GM19099 (cell line): Measurements from ENCODE around the gene HPN.

Experiments
- POLR2A ChIP-seq: IDR thresholded peaks from 3 replicates; pipeline ENCODE4 v1.6.1; 2011; ENCODE audit warnings: low read depth; ENCODE audit not compliant: insufficient read length; ENCODE audit errors: extremely low read depth

Gene HPN

GRCh38 chr19:35077411-35078223 lies 36.1 kb downstream of the HPN start:
- no peak for TF ChIP-seq POLR2A

DNA sequence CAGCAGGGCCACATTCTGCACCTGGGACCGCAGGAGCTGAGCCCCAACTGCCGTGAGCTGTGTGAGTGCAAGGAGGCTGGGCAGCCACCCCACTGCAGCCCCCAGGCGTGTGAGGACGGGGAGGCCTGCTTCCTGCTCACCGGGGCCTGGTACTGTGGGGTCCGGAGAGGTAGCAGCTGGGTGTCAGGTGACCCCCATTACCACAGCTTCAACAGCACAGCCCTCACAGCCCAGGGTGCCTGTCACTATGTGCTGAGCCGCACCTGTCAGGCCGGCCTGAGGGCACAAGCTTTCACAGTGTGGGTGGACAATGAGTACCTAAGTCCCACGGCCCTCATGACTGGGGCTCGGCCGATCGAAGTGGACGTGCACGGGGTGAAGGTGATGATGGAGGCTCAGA lies 38.3 kb downstream of the HPN start:
- TF ChIP-seq POLR2A, result no peak

- no peak for TF ChIP-seq POLR2A
Measured at GRCh38 chr19:35080613-35081170, 39.2 kb downstream of the HPN start.

DNA sequence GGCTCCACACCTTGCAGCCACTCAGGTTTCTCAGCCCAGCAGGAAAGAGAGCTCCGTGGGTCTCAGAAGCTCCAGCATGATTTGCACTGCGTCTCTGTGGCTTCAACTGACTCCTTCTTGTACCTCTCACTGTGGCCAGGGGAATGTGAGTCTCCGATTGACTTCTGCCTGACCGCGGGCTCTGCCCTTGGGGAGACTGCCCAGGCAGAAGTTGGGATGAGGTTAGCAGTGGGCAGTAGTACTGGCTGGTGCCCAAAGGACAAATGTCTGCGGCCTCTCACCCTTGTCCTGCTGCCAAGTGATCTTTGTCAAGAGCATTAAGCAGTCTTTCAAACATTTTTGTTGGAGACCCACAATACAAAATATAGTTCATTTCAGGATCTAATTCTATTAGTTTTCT lies 39.7 kb downstream of the HPN start:
- no peak for TF ChIP-seq POLR2A

- TF ChIP-seq POLR2A, result no peak
Measured at GRCh38 chr19:35083691-35084508, 42.4 kb downstream of the HPN start.

DNA sequence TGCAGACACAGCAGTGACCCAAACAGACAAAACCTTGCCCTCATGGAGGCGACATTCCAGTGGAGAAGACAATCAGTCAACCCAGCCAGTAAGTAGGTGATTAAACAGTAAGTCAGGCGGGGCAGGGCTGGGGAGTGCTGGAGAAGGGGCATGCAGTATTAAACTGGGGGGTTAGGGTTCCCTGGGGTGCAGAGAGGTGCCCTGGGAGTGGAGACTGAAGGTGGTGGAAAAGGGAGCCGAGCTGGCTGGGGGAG lies 42.9 kb downstream of the HPN start:
- no peak for TF ChIP-seq POLR2A

DNA sequence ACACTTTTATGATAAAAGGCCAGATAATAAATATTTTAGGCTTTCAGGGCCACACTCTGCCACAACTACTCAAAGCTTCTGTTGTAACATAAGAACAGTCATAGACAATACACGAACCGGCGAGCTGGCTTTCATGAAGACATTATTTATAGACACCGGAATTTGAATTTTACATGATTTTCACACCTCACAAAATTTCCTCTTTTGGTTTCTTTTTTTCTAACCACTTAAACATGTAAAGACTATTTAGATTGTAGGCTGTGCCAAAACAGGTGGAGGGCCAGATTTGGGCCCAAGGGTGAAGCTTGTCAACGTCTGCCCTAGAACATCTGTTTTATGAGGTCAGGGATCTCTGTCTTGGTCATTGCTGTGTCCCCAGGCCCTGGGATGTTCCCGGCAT lies 44.4 kb downstream of the HPN start:
- no peak for TF ChIP-seq POLR2A

- no peak for TF ChIP-seq POLR2A
Measured at GRCh38 chr19:35086455-35086854, 44.9 kb downstream of the HPN start.

DNA sequence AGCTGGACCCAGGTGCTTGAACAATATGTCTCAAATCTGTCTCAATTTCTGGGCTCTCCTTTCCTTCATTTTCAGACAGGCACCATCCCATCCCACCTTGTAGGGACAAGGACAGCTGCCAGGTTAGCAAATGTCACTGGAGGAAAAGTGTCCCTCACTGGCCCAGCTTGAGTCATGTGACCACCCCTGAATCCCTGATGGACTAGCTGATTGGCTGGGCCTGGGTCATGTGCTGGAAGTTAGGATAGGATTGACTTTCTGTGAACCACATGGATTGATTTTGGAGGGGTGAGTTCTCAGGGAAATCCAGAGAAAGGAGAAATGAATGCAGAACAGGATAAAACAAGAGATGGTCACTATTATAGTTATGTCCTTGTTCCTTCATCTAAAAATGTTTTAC lies 45.9 kb downstream of the HPN start:
- TF ChIP-seq POLR2A, result no peak

- no peak for TF ChIP-seq POLR2A
Measured at GRCh38 chr19:35088131-35088913, 46.8 kb downstream of the HPN start.

GRCh38 chr19:35089554-35089953 lies 48.0 kb downstream of the HPN start:
- no peak for TF ChIP-seq POLR2A

DNA sequence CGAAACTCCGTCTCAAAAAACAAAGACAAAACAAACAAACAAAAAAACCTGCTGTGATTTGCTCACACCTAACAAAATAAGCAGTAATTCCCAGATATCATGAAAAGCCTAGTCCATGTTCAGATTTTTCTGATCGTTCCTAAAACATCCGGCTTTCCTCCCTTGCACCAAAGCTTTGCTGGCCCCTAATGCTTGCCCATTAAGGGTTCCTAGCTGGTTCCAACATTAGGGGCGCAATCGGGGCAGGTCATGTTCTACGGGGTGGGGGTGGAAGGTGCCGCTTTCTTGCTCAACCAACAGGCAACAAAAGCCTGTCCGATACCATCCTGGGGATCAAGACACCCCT lies 48.6 kb downstream of the HPN start:
- TF ChIP-seq POLR2A, result no peak

- no peak for TF ChIP-seq POLR2A
Measured at GRCh38 chr19:35090506-35091214, 49.1 kb downstream of the HPN start.

DNA sequence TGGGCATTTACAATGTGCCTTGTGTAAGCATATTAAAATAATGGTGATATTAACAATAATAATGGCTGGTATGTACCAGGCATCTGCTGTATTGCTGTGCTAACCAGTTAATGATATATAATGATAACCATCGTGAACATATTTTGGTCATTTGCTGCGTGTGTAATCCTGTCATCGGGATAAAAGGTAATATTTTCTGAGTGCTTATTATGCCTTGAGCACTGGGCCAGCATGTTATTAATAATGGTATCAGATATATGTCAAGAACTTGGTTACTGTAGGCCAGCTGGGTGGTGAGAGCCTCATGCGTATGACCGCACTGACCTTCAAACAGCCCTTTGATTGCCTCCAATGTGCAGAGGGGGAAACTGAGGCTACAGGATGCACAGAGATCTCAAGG lies 51.9 kb downstream of the HPN start:
- no peak for TF ChIP-seq POLR2A

DNA sequence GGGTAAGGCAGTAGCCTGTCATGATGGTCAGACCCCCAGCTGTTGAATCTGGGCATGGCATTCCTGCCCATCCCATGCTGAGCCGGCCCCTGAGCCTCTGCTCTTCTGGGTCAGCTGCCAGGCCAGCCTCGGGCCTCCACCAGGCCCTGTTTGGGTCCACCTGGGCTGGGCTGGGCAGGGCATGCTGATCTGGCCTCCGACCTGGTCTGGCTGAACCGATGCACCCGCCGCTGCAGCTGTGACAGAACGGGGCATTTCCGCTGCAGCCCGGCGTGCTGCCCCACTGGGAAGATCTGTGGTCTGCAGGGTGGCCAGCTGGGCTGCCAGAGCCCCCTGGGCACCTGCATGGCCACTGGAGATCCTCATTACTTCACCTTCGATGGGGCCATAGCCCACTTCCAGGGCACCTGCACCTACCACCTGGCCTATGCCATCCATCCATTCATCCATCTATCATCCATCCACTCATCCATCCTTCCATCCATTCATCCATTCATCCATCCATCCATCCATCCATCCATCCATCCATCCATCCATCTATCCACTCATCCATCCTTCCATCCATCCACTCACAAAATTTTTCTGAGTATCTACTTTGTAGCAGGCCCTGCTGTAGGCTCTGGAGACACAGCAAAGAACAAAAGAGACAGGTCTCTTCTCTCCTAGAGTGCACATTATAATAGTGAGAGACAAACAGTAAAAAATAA lies 52.6 kb downstream of the HPN start:
- TF ChIP-seq POLR2A, result no peak

DNA sequence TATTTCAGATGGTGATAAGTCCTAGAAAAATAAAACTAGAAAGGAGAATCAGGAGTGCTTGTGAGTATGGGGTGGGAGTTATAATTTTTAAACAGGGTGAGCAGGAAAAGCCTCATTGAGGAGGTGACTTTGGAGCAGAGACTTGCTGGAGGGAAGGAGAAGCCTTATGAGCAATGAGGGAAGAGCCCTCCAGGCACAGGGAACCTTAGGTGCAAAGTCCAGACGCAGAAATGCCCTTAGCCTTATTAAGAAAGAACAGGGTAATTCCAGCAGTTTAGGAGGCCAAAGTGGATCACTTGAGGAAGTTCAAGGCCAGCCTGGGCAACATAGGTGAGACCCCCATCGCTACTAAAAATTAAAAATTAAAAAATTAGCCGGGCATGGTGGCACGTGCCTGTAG lies 53.1 kb downstream of the HPN start:
- no peak for TF ChIP-seq POLR2A
